ENCODE measurements around the gene ARHGAP11A.

Gene ARHGAP11A

DNA sequence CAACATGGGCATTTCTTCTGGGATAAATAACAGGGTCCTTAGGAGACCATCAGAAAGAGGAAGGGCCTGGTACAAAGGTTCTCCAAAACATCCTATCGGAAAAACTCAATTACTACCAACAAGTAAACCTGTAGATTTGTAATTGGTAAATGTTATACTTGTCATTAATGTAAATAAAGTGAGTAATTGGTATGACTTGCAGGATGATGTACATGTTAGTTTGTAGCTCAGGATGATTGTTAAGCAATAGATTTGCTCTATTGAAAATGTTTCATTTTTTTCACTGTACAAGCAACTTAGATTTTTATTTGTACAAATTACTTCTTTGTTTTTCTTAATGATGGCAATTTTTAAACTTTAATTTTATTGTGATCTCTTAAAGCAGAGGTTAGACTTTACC, 22.4 kb downstream of the ARHGAP11A start:
- CTCF ChIA-PET = interaction anchor here (1.3 kb wide), 1 partner anchor 14 kb away, joined by 5 read pairs; no protein-coding TSS in a partner anchor
- POLR2A ChIA-PET = interaction anchor here (0.6 kb wide), 1 partner anchor 231 kb away, joined by 3 read pairs; no protein-coding TSS in a partner anchor
- no peak for DNase-seq (ENCODE audit: extremely low spot score)
- TF ChIP-seq, protein P1, sequence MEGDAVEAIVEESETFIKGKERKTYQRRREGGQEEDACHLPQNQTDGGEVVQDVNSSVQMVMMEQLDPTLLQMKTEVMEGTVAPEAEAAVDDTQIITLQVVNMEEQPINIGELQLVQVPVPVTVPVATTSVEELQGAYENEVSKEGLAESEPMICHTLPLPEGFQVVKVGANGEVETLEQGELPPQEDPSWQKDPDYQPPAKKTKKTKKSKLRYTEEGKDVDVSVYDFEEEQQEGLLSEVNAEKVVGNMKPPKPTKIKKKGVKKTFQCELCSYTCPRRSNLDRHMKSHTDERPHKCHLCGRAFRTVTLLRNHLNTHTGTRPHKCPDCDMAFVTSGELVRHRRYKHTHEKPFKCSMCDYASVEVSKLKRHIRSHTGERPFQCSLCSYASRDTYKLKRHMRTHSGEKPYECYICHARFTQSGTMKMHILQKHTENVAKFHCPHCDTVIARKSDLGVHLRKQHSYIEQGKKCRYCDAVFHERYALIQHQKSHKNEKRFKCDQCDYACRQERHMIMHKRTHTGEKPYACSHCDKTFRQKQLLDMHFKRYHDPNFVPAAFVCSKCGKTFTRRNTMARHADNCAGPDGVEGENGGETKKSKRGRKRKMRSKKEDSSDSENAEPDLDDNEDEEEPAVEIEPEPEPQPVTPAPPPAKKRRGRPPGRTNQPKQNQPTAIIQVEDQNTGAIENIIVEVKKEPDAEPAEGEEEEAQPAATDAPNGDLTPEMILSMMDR (IDR thresholded peaks at IDR 0.05; ENCODE audit: control extremely low read depth, extremely low read depth, low read depth, missing control alignments) = no peak

GRCh38 chr15:32641517-32642059, 26.3 kb downstream of the ARHGAP11A start, which contains the start of gene SCG5:
Gene SCG5, plus strand, starts transcription at chr15:32641710. Its CDS starts 1,883 bp downstream, at chr15:32643593.
- ChIA-PET POLR2A (no interaction called here), CTCF (interaction anchor here (2.7 to 3.0 kb wide), 3 partner anchors 9 to 21 kb away, joined by 8 to 27 read pairs (median 12); no protein-coding TSS in a partner anchor)
- no peak for DNase-seq (ENCODE audit: extremely low spot score)
- TF ChIP-seq, protein P1 (IDR thresholded peaks at IDR 0.05; ENCODE audit: control extremely low read depth, extremely low read depth, low read depth, missing control alignments) = no peak

- TF ChIP-seq, protein P1 (IDR thresholded peaks at IDR 0.05; ENCODE audit: control extremely low read depth, extremely low read depth, low read depth, missing control alignments) = no peak
- ChIA-PET CTCF (interaction anchor here (1.2 to 3.0 kb wide), 5 partner anchors 8 to 19 kb away, joined by 3 to 12 read pairs (median 7); no protein-coding TSS in a partner anchor), POLR2A (no interaction called here)
- DNase-seq (ENCODE audit: extremely low spot score) = no peak
Measured at GRCh38 chr15:32642667-32643435, 27.5 kb downstream of the ARHGAP11A start.

DNA sequence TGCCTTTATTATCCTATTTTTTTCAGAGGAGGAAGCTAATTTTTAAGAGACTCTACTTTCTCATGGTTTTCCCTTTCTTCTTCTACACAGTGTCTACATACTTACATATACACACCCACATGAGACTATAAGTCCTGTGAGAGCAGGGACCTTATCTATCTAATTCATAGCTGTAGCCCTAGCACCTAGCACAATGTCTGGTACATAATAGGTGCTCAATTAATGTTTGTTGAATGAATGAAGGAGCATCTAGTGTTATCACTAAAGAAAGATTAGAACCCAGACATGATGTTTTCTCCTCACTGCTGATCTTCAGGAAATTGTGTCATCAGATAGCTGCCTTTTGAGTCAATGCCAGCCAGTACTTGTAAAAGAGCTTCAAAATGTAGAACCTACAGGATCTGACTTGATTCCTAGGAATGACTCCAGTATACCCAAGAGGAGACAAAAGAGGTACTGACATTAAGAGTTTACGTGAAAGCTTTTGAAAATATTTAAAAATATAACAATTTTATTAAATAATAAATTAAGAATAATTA, 28.7 kb downstream of the ARHGAP11A start:
- POLR2A ChIA-PET = no interaction called here
- TF ChIP-seq, protein P1 (IDR thresholded peaks at IDR 0.05; ENCODE audit: control extremely low read depth, extremely low read depth, low read depth, missing control alignments) = no peak
- no peak for DNase-seq (ENCODE audit: extremely low spot score)
- CTCF ChIA-PET = interaction anchor here (1.3 to 3.0 kb wide), 4 partner anchors 8 to 18 kb away, joined by 3 to 12 read pairs (median 8); no protein-coding TSS in a partner anchor

- ChIA-PET CTCF (interaction anchor here (1.3 to 7.1 kb wide), 2 partner anchors 10 to 14 kb away, joined by 4 to 80 read pairs; no protein-coding TSS in a partner anchor), POLR2A (no interaction called here)
- no peak for DNase-seq (ENCODE audit: extremely low spot score)
- TF ChIP-seq, protein P1 (IDR thresholded peaks at IDR 0.05; ENCODE audit: control extremely low read depth, extremely low read depth, low read depth, missing control alignments) = no peak
Measured at GRCh38 chr15:32646291-32646690, 31.0 kb downstream of the ARHGAP11A start.

- ChIA-PET CTCF (interaction anchor here (0.8 to 7.1 kb wide), 6 partner anchors 8 to 287 kb away, joined by 3 to 80 read pairs (median 4); partner anchors contain the start of gene SCG5), POLR2A (no interaction called here)
- DNase-seq (ENCODE audit: extremely low spot score) = no peak
- TF ChIP-seq, protein P1 (IDR thresholded peaks at IDR 0.05; ENCODE audit: control extremely low read depth, extremely low read depth, low read depth, missing control alignments) = peak; percentile 19
Measured at GRCh38 chr15:32649342-32649741, 34.0 kb downstream of the ARHGAP11A start.
